IPS-18c (cell line): ENCODE data around the gene MAST4.

Experiments
- H3K4me3 ChIP-seq: 2 replicates; pipeline ENCODE4 v1.7.0; 2013; ENCODE audit warnings: low read depth, mild to moderate bottlenecking, low read length, moderate library complexity; ENCODE audit not compliant: insufficient read depth
- H3K9me3 ChIP-seq: one replicate; pipeline ENCODE4 v1.6.1; 2013; ENCODE audit warnings: mild to moderate bottlenecking, low read length, moderate library complexity; ENCODE audit not compliant: control insufficient read depth, insufficient read depth

MAST4 gene

DNA sequence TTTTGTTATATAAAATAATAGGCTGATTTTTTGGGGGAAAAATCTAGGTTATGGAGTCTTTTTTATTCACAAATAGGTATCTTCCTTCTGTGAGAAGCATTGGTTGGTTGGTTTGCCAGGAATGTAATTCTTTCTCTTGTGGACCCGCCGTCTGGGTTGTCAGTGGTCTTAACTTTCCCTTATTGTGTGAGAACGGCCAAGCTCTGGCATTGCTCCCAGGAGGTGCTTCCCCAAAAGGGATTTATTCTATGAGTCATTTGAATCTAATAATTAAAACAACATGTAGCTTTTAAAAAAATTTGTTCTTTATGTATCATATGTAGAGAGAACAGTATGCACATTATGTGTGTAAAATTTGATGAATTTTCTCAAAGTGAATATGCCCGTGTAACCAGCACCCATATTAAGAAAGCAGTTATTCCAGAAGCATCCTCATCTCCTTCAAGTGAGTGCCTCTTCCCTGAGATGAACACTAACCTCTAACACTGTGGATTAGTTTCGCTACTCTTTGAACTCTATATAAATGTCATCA is 114.4 kb downstream of the MAST4 start:
- peaks cover 2% of the 10 kb centered on the region for H3K9me3 ChIP-seq
- H3K4me3 ChIP-seq: no peak overlapping the region

DNA sequence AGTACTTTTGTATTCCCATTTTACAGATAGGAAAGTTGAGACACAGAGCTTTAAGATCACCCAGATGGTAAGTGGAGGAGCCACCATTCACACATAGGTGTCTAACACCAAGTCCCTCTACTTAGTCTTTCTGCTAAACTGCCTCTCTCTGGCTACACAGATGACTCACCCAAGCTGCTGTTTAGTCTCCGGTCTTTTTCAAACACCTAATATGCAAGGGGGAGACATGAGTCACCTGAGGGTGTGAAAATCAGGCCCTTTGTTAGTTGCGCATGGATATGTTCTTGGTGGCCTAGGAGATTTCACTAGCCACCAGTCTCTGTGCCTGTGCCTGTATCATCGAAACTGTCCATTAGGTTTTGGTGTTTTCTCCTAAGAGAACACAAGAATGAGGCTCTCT is 117.8 kb downstream of the MAST4 start:
- H3K4me3 ChIP-seq: no peak overlapping the region
- peaks cover 2% of the 10 kb centered on the region for H3K9me3 ChIP-seq

- no peak overlapping the region for H3K4me3 ChIP-seq
These were observed 121.5 kb downstream of the MAST4 start for GRCh38 chr5:66717455-66718373.

DNA sequence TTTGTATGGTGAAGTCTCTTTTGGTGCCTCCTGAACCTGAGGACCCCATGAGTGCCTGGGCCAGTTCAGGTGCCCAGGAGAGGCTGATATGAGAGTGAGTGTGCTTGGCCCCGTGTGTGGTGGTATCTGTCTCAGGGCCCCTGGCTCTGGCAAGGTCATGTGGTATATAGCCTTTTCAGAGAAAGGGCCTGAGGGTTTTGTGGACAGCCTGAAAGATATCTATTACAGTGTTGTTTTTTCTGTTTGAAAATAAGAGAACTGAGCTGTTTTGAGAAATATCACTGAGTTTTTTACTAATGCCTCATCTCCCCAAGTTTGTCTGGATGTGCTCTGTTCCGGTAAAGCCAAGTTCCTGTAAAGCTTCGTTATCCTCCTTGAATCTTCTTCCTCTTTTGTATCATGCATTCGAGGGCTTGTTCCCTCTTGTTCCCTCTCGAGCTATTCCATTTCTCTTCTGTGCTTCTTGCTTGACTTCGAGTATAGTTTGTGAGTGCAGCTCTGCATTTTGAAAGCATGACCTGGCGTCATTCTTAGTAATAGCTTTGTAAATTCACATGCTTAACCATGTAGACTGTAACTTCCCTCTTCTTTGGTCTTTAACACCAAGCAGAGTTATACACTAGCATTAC is 122.3 kb downstream of the MAST4 start:
- H3K9me3 ChIP-seq: no peaks in the 10 kb centered on the region

More at GRCh38 chr5:66717455-66718373, 121.5 kb downstream of the MAST4 start:
- H3K9me3 ChIP-seq: no peaks in the 10 kb centered on the region

DNA sequence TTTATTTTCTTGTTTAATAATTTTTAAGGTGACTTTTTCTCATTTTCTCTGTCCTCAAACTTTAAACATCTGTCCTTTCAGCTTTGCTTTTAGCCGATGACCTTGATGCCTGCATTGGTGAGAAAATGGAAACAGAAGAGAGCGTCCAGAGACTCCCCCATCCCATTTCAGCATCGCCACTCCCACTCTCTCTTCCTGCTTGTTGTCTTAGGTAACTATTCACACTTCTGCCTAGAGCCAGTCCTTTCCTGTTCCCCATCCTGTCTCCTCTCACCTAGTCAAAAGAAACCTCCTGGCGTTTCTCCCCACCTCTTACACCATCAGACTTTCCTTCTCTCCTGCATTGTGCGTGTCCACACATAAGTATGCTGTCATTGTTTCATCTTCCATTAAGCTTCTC is 124.6 kb downstream of the MAST4 start:
- Histone ChIP-seq H3K9me3 (no peaks in the 10 kb centered on the region), H3K4me3 (no peak overlapping the region)

More for the DNA sequence above, 122.3 kb downstream of the MAST4 start:
- no peak overlapping the region for H3K4me3 ChIP-seq

- no peaks in the 10 kb centered on the region for H3K9me3 ChIP-seq
- no peak overlapping the region for H3K4me3 ChIP-seq
These were observed 126.5 kb downstream of the MAST4 start for GRCh38 chr5:66722686-66723085.

DNA sequence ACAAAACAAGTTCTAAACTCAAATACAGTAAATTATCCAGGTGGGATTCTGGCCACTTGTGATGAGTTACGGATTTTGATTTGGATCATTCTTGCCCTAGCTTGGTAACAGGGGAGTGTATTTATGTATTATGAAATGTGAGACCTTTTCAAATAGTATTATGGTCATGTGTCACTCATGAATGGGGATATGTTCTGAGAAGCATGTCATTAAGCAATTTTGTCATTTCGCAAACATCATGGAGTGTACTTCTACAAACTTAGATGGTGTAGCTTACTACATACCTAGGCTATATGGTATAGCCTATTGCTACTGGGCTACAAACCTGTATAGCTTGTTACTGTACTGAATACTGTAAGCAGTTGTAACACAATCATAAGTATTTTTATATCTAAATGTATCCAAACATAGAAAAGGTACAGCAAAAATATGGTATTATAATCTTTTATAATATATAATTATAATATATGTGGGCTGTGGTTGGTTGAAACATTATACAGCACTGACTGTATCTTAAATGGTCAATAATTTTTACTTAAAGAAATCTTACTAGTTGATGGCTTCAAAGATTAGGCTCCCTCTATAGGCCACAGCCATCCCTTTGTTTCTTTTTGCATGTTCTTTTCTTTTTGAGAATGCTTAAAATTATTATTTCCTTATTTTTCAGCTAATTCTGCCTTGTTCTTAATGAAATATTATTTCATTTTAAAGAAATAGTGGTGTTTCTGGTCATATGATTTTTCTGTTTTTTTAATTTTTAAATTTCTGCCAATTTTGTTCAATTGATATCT is 128.4 kb downstream of the MAST4 start:
- Histone ChIP-seq H3K4me3 (no peak overlapping the region), H3K9me3 (no peaks in the 10 kb centered on the region)

DNA sequence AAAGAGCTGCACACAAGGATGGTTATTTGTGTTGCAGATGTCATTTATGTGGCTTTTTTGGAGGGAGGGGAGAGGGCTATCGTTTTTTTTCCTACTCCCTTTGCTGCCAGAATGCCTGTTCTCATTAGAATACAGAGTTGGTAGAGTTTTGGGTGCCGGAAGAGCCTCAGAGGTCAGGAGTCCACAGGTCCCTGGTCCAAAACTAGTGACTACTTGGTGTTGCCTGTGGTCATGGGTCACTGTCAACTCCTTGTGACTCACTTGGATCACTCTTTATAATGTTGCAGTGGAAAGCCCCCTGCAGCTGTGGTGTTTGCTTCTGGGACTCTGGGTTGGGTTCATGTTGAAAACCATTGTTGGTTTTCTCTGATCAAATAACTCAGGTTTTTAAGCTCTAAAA is 131.4 kb downstream of the MAST4 start:
- Histone ChIP-seq H3K4me3 (no peak overlapping the region), H3K9me3 (no peaks in the 10 kb centered on the region)

DNA sequence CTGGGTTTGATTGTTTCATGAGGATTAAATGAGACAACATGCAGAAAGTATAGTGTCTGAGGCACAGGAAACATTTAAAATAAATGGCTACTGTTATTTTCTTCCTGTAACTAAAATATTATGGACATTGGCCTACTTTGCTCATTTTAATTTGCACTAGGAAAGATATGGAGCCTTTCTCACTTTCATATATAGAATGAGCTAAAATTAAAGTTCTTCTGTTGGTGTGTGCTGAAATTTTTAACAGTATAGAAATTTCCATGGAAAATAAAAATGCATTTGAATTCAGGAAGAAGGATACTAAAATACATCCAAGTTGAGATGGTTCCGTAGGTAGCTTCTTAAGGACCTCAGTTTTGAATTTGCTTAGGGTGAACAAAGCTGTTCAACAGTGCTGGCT is 131.9 kb downstream of the MAST4 start:
- H3K9me3 ChIP-seq: no peaks in the 10 kb centered on the region
- no peak overlapping the region for H3K4me3 ChIP-seq

- Histone ChIP-seq H3K4me3 (no peak overlapping the region), H3K9me3 (no peaks in the 10 kb centered on the region)
These were observed 140.9 kb downstream of the MAST4 start for GRCh38 chr5:66737096-66737495.

- no peak overlapping the region for H3K4me3 ChIP-seq
- no peaks in the 10 kb centered on the region for H3K9me3 ChIP-seq
These were observed 141.9 kb downstream of the MAST4 start for GRCh38 chr5:66738136-66738535.

DNA sequence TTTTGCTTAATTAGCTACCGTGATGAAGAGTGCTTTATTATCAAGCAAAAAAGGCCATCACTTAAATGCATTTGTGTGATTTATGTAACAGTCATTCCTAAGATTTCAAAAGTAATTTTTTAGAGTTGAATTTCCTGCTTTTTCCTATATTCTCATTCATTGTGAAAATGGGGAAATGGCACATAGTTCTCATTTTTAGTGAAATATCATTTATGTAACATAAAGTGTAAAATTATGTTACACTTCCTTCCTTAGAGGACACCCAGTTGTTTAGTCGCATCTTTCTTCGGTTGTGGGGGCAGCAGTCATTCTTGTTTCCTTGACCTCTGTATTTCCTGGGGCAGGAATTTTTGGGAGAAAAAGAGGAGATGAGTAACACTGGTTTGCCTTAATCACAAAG is 142.8 kb downstream of the MAST4 start:
- Histone ChIP-seq H3K4me3 (no peak overlapping the region), H3K9me3 (no peaks in the 10 kb centered on the region)

DNA sequence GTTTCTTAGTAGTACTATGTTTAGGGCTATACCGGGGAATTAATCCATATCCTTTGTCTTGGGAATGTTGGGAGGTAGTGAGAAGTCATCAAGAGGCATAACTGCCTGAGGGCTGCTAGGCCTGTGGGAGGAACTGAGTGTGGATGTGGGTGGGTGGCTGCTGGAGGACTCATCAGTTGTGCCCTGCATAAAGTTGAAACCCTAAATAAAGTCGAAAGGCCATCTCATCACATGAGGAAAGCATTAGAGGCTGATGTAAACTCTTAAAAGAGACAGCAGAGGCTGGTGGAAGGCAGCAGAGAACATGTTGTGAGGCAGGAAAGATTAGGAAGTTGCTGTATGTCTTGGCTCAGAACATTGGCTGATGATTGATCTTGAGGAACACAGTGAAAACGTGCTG is 143.8 kb downstream of the MAST4 start:
- Histone ChIP-seq H3K9me3 (no peaks in the 10 kb centered on the region), H3K4me3 (no peak overlapping the region)

- no peaks in the 10 kb centered on the region for H3K9me3 ChIP-seq
These were observed 145.2 kb downstream of the MAST4 start for GRCh38 chr5:66741394-66741793.

DNA sequence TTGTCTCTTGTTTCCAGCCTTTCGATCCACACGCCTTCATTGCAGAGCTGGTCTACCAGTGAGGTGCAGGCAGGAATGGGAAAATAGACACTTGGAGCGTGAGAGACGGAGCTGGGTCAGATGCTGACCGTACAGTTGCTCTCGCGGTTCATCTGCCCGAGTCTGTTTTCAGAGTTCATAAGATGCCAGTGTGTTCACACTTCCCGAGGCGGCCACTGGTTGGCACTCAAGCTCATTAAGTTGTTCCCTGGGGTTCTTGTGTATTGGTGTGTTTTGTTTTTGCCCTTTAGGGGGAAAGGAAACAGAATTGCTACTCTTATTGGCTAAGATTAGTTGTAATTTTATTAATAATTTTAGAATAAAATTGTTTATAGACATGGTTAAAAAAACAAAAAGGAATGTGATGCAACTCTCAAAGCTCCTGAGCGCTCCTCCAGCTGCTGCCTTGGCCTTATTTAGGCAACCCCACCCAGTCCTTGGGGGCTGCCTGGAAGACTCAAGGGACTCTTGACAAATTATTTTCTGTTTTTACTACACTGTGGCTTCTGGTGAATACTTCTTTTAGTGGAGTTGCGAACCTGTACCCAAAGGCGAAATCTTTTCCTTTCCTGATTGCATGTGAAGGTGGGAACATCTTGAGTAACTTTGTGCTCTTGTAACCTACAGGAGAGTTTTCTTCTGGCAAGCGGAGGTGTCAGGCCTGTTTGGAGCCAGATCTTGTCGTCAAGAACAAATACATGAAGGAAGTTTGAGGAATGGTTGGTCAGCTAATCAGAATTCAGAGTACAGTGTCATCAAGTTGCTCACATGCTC is 146.1 kb downstream of the MAST4 start:
- Histone ChIP-seq H3K4me3 (no peak overlapping the region), H3K9me3 (no peaks in the 10 kb centered on the region)

More at GRCh38 chr5:66741394-66741793, 145.2 kb downstream of the MAST4 start:
- no peak overlapping the region for H3K4me3 ChIP-seq

DNA sequence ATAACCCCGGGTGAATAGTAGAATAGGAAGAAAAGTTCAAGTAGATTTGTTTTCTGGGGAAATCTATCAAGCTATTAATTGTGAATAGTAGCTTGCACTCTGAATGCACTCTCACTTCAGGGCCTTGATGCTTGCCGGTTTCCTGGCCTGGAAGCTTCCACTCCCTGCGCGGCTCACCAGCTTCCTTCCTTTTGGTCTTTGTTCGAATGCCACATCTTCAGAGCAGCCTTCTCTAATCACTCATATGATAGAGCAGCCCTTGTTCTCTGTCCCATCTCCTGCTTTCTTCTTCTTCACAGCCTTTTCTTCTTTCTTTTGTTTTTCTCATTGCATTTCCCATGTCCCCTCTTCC is 146.7 kb downstream of the MAST4 start:
- Histone ChIP-seq H3K9me3 (no peaks in the 10 kb centered on the region), H3K4me3 (no peak overlapping the region)

- Histone ChIP-seq H3K4me3 (no peak overlapping the region), H3K9me3 (no peaks in the 10 kb centered on the region)
These were observed 147.2 kb downstream of the MAST4 start for GRCh38 chr5:66743344-66743743.
